ENCODE measurements around the gene ANAPC1.

- no peak for TF ChIP-seq CTCF (IDR thresholded peaks at IDR 0.05)
- TF ChIP-seq EP300 (IDR thresholded peaks at IDR 0.05; ENCODE audit: low read depth), result no peak
- TF ChIP-seq POLR2A (IDR thresholded peaks at IDR 0.05), result no peak
Observed at GRCh38 chr2:111909079-111909478, 25.1 kb upstream of the ANAPC1 start.
